ENCODE measurements around the gene NAPA.
A peak's percentile ranks its signal among the peaks of the same experiment; 100 is the strongest.

NAPA gene

DNA sequence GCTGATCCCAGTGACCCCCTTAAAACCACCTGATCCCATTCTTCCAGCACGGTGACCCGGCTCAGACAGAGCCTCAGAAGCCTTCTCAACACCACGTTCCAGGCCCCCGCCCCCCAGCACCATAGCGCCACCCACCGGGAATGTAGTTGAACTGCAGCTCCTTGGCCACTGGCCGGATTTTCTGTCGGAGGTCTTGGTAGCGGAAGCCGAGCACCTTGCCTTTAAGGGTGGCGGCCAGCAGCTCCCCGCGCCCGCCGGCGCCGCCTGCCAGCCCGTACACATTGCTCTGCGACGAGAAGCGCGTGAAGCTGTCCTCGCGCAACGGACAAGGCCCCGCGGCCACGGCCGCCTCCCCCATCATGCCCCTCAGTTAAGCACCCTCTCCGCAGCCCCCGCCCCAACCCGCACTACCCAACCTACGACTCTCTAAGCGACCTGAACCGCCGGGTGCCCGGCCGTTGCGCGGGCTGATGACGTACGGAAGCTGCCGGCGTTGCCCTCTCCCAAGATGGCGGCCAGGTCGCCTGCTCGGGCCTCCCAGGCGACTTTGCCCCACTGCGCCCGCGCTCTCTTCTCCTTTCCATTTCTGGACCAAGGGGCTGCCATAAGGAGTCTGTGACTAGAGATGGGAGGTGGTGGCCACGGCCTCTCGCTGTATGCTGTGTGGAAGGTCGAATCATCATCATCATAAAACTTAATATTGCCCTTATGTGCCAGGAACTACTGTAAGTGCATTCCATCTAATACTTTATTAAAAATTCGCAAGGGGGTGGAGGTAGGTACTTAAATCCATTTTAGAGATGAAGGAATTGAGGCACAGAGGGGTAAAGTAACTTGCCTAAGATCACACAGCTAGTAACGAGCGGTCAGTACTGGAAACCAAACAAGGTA is 30.8 kb downstream of the NAPA start, which contains the start of gene KPTN:
Gene KPTN, minus strand, starts transcription at position 420 of the 891 bp plus-strand sequence. Its CDS starts 59 bp downstream, at position 361.
- peak within 1 kb of the TSS; percentile 86 for H3K4me3 ChIP-seq (ENCODE audit: control insufficient read depth, low read depth, low read length)
- peak; percentile 88 for DNase-seq (ENCODE audit: low read depth)
- TF ChIP-seq, protein P1, sequence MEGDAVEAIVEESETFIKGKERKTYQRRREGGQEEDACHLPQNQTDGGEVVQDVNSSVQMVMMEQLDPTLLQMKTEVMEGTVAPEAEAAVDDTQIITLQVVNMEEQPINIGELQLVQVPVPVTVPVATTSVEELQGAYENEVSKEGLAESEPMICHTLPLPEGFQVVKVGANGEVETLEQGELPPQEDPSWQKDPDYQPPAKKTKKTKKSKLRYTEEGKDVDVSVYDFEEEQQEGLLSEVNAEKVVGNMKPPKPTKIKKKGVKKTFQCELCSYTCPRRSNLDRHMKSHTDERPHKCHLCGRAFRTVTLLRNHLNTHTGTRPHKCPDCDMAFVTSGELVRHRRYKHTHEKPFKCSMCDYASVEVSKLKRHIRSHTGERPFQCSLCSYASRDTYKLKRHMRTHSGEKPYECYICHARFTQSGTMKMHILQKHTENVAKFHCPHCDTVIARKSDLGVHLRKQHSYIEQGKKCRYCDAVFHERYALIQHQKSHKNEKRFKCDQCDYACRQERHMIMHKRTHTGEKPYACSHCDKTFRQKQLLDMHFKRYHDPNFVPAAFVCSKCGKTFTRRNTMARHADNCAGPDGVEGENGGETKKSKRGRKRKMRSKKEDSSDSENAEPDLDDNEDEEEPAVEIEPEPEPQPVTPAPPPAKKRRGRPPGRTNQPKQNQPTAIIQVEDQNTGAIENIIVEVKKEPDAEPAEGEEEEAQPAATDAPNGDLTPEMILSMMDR (conservative IDR thresholded peaks at IDR 0.05; ENCODE audit: control insufficient read depth, insufficient read depth, low read depth, low read length), result peak; percentile 88

DNA sequence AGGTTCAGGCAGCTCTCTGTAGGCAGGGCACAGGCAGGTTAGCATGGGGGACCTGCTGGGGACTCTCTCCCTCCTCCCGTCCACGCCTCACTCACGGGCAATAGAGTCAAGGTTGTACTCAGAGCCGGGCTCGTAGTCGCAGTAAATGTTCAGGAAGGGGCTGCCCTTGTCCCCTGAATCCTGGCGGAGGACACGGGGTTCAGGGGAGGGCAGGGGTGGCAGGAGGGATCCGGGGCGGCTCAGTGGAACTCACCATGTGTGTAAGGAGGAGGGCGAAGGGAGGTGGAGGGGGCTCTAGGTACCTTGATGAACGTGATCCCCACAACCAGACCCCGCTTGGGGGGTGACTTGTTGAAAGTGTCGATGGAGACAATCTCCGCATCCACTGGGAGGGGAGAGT is 31.7 kb downstream of the NAPA start:
- peak overlapping the region; percentile 86 for H3K4me3 ChIP-seq (ENCODE audit: control insufficient read depth, low read depth, low read length)
- DNase-seq (ENCODE audit: low read depth), result no peak
- TF ChIP-seq, protein P1 (conservative IDR thresholded peaks at IDR 0.05; ENCODE audit: control insufficient read depth, insufficient read depth, low read depth, low read length), result no peak

DNA sequence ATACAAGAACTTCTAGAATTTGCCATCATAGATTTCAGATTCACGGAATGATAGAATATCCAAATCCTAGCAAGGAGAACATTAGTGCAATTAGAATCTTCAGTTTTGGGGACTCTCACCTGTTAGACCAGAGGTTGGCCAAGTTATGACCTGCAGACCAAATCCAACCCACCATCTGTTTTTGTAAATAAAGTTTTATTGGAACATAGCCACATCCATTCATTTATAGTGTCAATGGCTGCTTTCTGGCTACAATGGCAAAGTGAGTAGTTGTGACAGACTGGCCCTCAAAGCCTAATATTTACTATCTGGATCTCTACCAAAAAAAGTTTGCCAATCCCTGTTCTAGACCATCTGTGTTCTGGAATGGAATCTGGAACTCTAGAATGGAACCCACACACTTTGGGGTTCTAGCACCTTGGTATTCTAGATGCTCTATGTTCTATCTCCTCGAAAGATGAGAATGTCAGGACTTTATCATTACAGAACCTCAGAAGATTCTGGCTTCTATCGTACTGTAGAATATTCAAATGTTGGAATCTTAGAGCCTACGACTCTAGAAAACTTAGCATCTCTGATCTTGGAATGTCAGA is 33.3 kb downstream of the NAPA start:
- DNase-seq (ENCODE audit: low read depth), result no peak
- TF ChIP-seq, protein P1 (conservative IDR thresholded peaks at IDR 0.05; ENCODE audit: control insufficient read depth, insufficient read depth, low read depth, low read length), result no peak

DNA sequence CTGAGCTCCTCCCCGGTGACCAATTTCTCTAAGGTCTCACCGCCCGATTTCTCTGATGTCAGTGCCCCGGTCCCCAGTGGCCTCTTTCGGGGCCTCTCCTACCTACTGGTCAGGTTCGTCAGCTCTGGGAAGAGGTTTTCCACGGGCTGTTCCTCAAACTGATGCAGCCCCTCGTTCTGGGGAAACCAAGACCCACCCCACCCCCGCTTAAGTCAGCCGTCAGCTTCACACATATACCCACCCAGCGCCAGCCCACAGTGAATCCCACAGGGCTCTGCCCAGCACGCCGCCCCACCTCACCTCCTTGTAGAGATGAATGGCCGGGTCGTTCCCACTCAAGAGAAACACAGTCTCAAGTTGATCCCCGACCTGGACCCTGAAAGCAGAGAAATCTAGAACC is 34.2 kb downstream of the NAPA start:
- TF ChIP-seq, protein P1 (conservative IDR thresholded peaks at IDR 0.05; ENCODE audit: control insufficient read depth, insufficient read depth, low read depth, low read length), result no peak
- H3K4me3 ChIP-seq (ENCODE audit: control insufficient read depth, low read depth, low read length), result no peak overlapping the region
- DNase-seq (ENCODE audit: low read depth), result no peak

More for the DNA sequence above, 33.3 kb downstream of the NAPA start:
- no peak overlapping the region for H3K4me3 ChIP-seq (ENCODE audit: control insufficient read depth, low read depth, low read length)

DNA sequence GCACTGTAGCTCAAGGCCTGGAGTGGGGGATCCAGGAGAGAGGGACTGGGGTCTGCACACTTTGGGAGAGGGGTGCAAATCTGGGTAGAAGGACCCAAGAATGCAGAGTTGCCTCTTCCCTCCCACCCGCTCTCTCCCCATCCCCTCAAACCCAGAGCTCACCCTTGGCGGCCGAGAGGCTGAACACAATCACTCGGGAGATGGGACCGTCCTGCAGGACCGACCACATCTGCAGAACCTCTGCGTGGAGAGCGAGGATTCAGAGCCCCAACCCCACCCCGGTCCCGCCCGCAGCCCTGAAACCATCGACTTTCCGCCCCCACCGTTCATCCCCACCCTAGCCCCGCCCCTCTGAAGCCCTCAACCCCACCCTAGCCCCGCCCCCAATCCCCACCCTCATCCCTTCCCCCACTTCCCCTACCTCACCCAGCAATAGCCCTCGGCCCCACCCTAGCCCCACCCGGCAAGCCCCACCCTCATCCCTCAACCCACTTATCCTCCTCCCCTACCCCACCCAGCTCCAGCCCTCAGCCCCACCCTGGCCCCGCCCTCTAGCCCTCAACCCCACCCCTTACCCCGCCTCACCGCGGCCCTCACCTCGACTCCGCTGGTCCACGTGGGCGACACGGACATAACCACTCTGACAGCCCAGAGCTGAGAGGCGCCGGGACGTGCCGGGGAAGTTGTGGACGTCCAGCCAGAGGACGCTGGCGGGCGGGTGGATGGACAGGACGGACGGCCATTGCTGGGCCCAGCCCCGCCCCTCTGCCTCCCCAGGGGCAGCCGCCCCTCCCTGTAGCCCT is 35.0 kb downstream of the NAPA start:
- H3K4me3 ChIP-seq (ENCODE audit: control insufficient read depth, low read depth, low read length), result peak overlapping the region; percentile 4
- peak; percentile 28 for DNase-seq (ENCODE audit: low read depth)
- TF ChIP-seq, protein P1 (conservative IDR thresholded peaks at IDR 0.05; ENCODE audit: control insufficient read depth, insufficient read depth, low read depth, low read length), result no peak

DNA sequence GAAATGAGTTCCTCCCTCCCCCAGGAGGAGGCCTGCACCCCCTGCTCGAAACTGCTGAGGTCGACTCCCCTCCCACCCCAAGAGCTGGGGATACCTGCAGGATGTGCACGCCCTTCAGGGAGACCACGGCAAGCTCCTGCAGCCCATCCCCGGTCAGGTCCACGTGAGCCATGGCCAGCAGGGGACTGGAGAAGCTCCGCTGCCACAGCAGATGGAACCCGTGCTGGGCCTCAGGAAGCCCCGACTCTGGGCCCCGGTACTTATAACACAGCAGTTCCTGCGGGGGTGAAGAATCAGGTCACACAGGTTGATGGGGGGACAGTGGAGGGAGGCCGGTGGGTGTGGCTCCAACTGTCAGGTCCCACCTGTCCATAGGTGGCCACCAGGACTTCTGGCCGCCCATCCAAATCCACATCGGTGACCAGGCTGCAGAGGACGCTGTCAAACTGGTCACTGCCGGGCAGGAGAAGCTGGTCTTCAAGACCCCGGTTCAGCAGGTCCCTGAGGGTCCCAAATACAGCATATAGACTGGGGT is 38.4 kb downstream of the NAPA start:
- DNase-seq (ENCODE audit: low read depth), result no peak
- H3K4me3 ChIP-seq (ENCODE audit: control insufficient read depth, low read depth, low read length), result no peak overlapping the region
- TF ChIP-seq, protein P1 (conservative IDR thresholded peaks at IDR 0.05; ENCODE audit: control insufficient read depth, insufficient read depth, low read depth, low read length), result no peak

Data from fibroblast of mammary gland (primary cell).